H1 (cell line): ENCODE results near the gene CDK7. TPM values are rescaled to one million over a fixed set of nuclear protein-coding genes. Genes with fewer than 3 reads are reported as not detected.

Experiments
- CTCF ChIA-PET: fragments of 300-600 bp; sonication (Branson Sonifier 250); formaldehyde crosslinking; loops from one replicate; lab custom pipeline; 2021; ENCODE audit not compliant: partially characterized antibody; lab: Charles Lee
- POLR2A ChIA-PET: fragments of 300-600 bp; sonication (Branson Sonifier 250); formaldehyde crosslinking; loops from one replicate; lab custom pipeline; 2021; ENCODE audit warnings: inconsistent platforms; ENCODE audit not compliant: partially characterized antibody; lab: Charles Lee
- DNase-seq, 2 experiments: peaks; one replicate each; pipeline versions ENCODE4 v3.0.0 to v3.0.0-alpha.2; 2010 to 2022; ENCODE audit warnings: low spot score in 2 of 2, low read depth in 1 of 2, mixed read lengths in 1 of 2
- FAIRE-seq: peaks from 2 replicates; lab custom pipeline; 2011; peaks lifted over from hg19 to GRCh38; lab: Jason Lieb, UNC
- H2AFZ ChIP-seq: 2 replicates; pipeline ENCODE4 v1.8.1; 2012; ENCODE audit warnings: low read length, inconsistent platforms
- H2AK5ac ChIP-seq: 2 replicates; pipeline ENCODE4 v1.6.1; 2013; ENCODE audit warnings: low read depth, low read length
- H2BK120ac ChIP-seq: replicated peaks from 2 replicates; pipeline ENCODE3; 2013; ENCODE audit warnings: low read depth, low read length, inconsistent platforms
- H2BK12ac ChIP-seq: 2 replicates; pipeline ENCODE4 v1.6.1; 2013; ENCODE audit warnings: low read depth, low read length
- H2BK15ac ChIP-seq: 2 replicates; pipeline ENCODE4 v1.6.1; 2013; ENCODE audit warnings: low read length
- H2BK20ac ChIP-seq: 2 replicates; pipeline ENCODE4 v1.6.1; 2013; ENCODE audit warnings: low read length
- H2BK5ac ChIP-seq: 2 replicates; pipeline ENCODE4 v1.6.1; 2013; ENCODE audit warnings: low read depth, low read length
- H3K14ac ChIP-seq: 2 replicates; pipeline ENCODE4 v1.6.1; 2013; ENCODE audit warnings: inconsistent platforms; ENCODE audit not compliant: insufficient read length
- H3K18ac ChIP-seq: 2 replicates; pipeline ENCODE4 v1.6.1; 2013; ENCODE audit warnings: low read length; ENCODE audit errors: extremely low read depth
- H3K23ac ChIP-seq: 2 replicates; pipeline ENCODE4 v1.6.1; 2013; ENCODE audit warnings: inconsistent platforms; ENCODE audit not compliant: insufficient read length
- H3K23me2 ChIP-seq: 2 replicates; pipeline ENCODE4 v1.6.1; 2013; ENCODE audit warnings: low read depth, low read length
- H3K27ac ChIP-seq: 2 replicates; pipeline ENCODE4 v1.6.1; 2011; ENCODE audit warnings: low read depth, low read length, inconsistent platforms
- H3K27me3 ChIP-seq, 4 experiments: replicated peaks in 1 of 4; 1 replicate in 1 of 4; 2 replicates in 3 of 4; pipeline versions ENCODE4 v1.6.1 to v1.8.1; 2011 to 2013; ENCODE audit warnings: low read length in 3 of 4, mild to moderate bottlenecking in 3 of 4, inconsistent platforms in 2 of 4, mixed read lengths in 2 of 4, moderate library complexity in 1 of 4; ENCODE audit not compliant: control insufficient read depth in 3 of 4, insufficient read depth in 3 of 4; ENCODE audit errors: extremely low read depth in 1 of 4
- H3K36me3 ChIP-seq, 4 experiments: 2 replicates each; pipeline versions ENCODE4 v1.6.1 to v1.8.1; 2011 to 2013; ENCODE audit warnings: mild to moderate bottlenecking in 4 of 4, low read length in 3 of 4, moderate library complexity in 2 of 4, control low read depth in 1 of 4, inconsistent platforms in 1 of 4; ENCODE audit not compliant: insufficient read depth in 4 of 4, control insufficient read depth in 2 of 4
- H3K4ac ChIP-seq: replicated peaks from 2 replicates; pipeline ENCODE3; 2013; ENCODE audit warnings: low read length, low read depth, mixed read lengths, inconsistent platforms; ENCODE audit not compliant: insufficient read length
- H3K4me1 ChIP-seq, 4 experiments: replicated peaks in 1 of 4; 1 replicate in 1 of 4; 2 replicates in 3 of 4; pipeline versions ENCODE4 v1.6.1 to v1.8.1; 2011 to 2013; ENCODE audit warnings: low read length in 3 of 4, inconsistent platforms in 2 of 4, mixed read lengths in 1 of 4; ENCODE audit not compliant: insufficient read depth in 4 of 4, control insufficient read depth in 3 of 4
- H3K4me2 ChIP-seq, 2 experiments: 2 replicates each; pipeline versions ENCODE4 v1.6.1 to v1.8.1; 2011 to 2013; ENCODE audit warnings: low read depth in 2 of 2, low read length in 2 of 2, control low read depth in 1 of 2, inconsistent platforms in 1 of 2, mild to moderate bottlenecking in 1 of 2; ENCODE audit not compliant: insufficient read depth in 1 of 2
- H3K4me3 ChIP-seq, 4 experiments: fragments of 200-600, 300-600 bp in 1 of 4; sonication (generic), shearing (Covaris generic), sonication (Bioruptor Twin) in 1 of 4; 2 replicates each; pipeline versions ENCODE4 v1.5.1 to v1.8.1; 2011 to 2016; ENCODE audit warnings: low read length in 4 of 4, low read depth in 3 of 4, control low read depth in 2 of 4, inconsistent platforms in 2 of 4, mild to moderate bottlenecking in 2 of 4, mixed read lengths in 1 of 4, moderate library complexity in 1 of 4; ENCODE audit not compliant: insufficient read depth in 2 of 4; ENCODE audit errors: extremely low read depth in 1 of 4
- H3K56ac ChIP-seq: replicated peaks from 2 replicates; pipeline ENCODE3; 2013; ENCODE audit warnings: low read depth, mild to moderate bottlenecking, mixed read lengths, low read length, inconsistent platforms; ENCODE audit not compliant: insufficient read length
- H3K79me1 ChIP-seq: 2 replicates; pipeline ENCODE4 v1.6.1; 2013; ENCODE audit warnings: low read depth, low read length, control low read depth
- H3K79me2 ChIP-seq, 2 experiments: 2 replicates each; pipeline versions ENCODE4 v1.6.1 to v1.8.1; 2012 to 2013; ENCODE audit warnings: low read length in 2 of 2, mild to moderate bottlenecking in 2 of 2, inconsistent platforms in 1 of 2; ENCODE audit not compliant: insufficient read depth in 2 of 2, control insufficient read depth in 1 of 2
- H3K9ac ChIP-seq, 4 experiments: replicated peaks in 1 of 4; 1 replicate in 1 of 4; 2 replicates in 3 of 4; pipeline versions ENCODE4 v1.6.1 to v1.8.1; 2011 to 2013; ENCODE audit warnings: low read depth in 3 of 4, low read length in 3 of 4, control low read depth in 2 of 4, mild to moderate bottlenecking in 2 of 4, moderate library complexity in 2 of 4, inconsistent platforms in 1 of 4; ENCODE audit errors: extremely low read depth in 1 of 4
- H3K9me3 ChIP-seq, 2 experiments: 2 replicates each; pipeline versions ENCODE4 v1.6.1 to v1.8.1; 2012 to 2013; ENCODE audit warnings: mild to moderate bottlenecking in 2 of 2, moderate library complexity in 2 of 2, control low read depth in 1 of 2, inconsistent platforms in 1 of 2, low read depth in 1 of 2, low read length in 1 of 2, mixed read lengths in 1 of 2; ENCODE audit not compliant: insufficient read depth in 2 of 2
- H4K20me1 ChIP-seq, 2 experiments: replicated peaks in 1 of 2; 2 replicates each; pipeline versions ENCODE3 to v1.8.1; 2011 to 2013; ENCODE audit warnings: inconsistent platforms in 2 of 2, low read length in 2 of 2, mild to moderate bottlenecking in 1 of 2; ENCODE audit not compliant: insufficient read depth in 2 of 2, control insufficient read depth in 1 of 2
- H4K5ac ChIP-seq: 2 replicates; pipeline ENCODE4 v1.6.1; 2013; ENCODE audit warnings: low read length, low read depth, mixed read lengths, inconsistent platforms; ENCODE audit not compliant: insufficient read length
- H4K8ac ChIP-seq: 2 replicates; pipeline ENCODE4 v1.8.0; 2013; ENCODE audit warnings: mild to moderate bottlenecking, moderate library complexity, low read length, inconsistent platforms; ENCODE audit not compliant: insufficient read depth; ENCODE audit errors: extremely low read depth
- H4K91ac ChIP-seq: replicated peaks from 2 replicates; pipeline ENCODE3; 2013; ENCODE audit warnings: low read length, mixed read lengths, inconsistent platforms; ENCODE audit not compliant: insufficient read length
- NANOG ChIP-seq: IDR thresholded peaks from 2 replicates; pipeline ENCODE4 v1.6.1; 2011; ENCODE audit warnings: low read length, low read depth, mild to moderate bottlenecking, inconsistent platforms; ENCODE audit not compliant: insufficient read depth, poor library complexity, severe bottlenecking
- SAP30 ChIP-seq: fragments of 300-600 bp; sonication (generic); IDR thresholded peaks from 2 replicates; pipeline ENCODE4 v1.7.1; 2012; ENCODE audit warnings: low read length, moderate library complexity, mild to moderate bottlenecking, inconsistent platforms; ENCODE audit not compliant: insufficient read depth, insufficient replicate concordance
- WGBS, 2 experiments: shearing (Covaris generic) in 1 of 2; methylation state at CpG; one replicate each; pipeline versions ENCODE4 v1.1.6 to v1.1.7; 2013 to 2015; ENCODE audit warnings: low lambda C conversion rate in 2 of 2, mixed read lengths in 2 of 2, inconsistent platforms in 1 of 2, low coverage in 1 of 2, missing lambda C conversion rate in 1 of 2; ENCODE audit not compliant: insufficient replicate concordance in 2 of 2, insufficient coverage in 1 of 2, insufficient read length in 1 of 2; ENCODE audit errors: extremely low coverage in 1 of 2, missing lambda C conversion rate in 1 of 2; 5-methylcytosine and 5-hydroxymethylcytosine counted together
- polyA plus RNA-seq, 7 experiments: library from polyadenylated mRNA; depleted of rRNA in 3 of 7; stranded (reverse) in 5 of 7; unstranded in 2 of 7; fragments of >200 nt in 5 of 7; fragments of 200-250 nt in 2 of 7; gene quantifications; 1 replicate in 5 of 7; 2 replicates in 1 of 7; 4 replicates in 1 of 7; pipeline versions ENCODE4 v1.2.1 to v1.2.3, GENCODE V29; 2011 to 2013; ENCODE audit warnings: missing spikeins in 2 of 7, mixed read lengths in 2 of 7
- total RNA-seq: library from RNA; stranded (reverse); fragmentation: NEBNext Ultra II Directional; extraction: Animal tissue kit (Norgen Biotek cat#: 25700); gene quantifications from 2 replicates; pipeline ENCODE4 v1.2.1, GENCODE V29; 2021

The CDK7 gene
- total and polyA plus RNA-seq, 2 of the 8 experiments (the other 6 are each of a cell fraction or from before 2014, with no cell fraction given) = 39.9 to 63.4 TPM

GRCh38 chr5:69288069-69288468 is 53.4 kb downstream of the CDK7 start:
- H3K4ac ChIP-seq = no peak overlapping the region
- H4K5ac ChIP-seq = no peak overlapping the region
- no peaks in the 10 kb centered on the region for H3K23me2 ChIP-seq
- no peak overlapping the region for H4K91ac ChIP-seq
- CTCF ChIA-PET = interaction anchor here (0.7 to 3.0 kb wide), 6 partner anchors 10 to 265 kb away, joined by 3 to 15 read pairs (median 4); partner anchors contain the start of gene CDK7
- peak; percentile 8 for TF ChIP-seq NANOG
- no peak for TF ChIP-seq SAP30
- no peak overlapping the region for H3K27ac ChIP-seq
- no peak overlapping the region for H3K4me2 ChIP-seq
- H3K4me1 ChIP-seq = peaks cover 0 to 6% (median 0%) of the 10 kb centered on the region in 4 experiments; a peak in 1 of 7 replicates
- no peak overlapping the region for H3K23ac ChIP-seq
- no peak overlapping the region for H2BK5ac ChIP-seq
- H3K56ac ChIP-seq = no peak overlapping the region
- H2BK20ac ChIP-seq = no peak overlapping the region
- H2BK12ac ChIP-seq = no peak overlapping the region
- H2AK5ac ChIP-seq = no peak overlapping the region
- no peaks in the 10 kb centered on the region for H3K9me3 ChIP-seq
- H4K8ac ChIP-seq = no peak overlapping the region
- H3K9ac ChIP-seq = no peak overlapping the region
- no peaks in the 10 kb centered on the region for H3K27me3 ChIP-seq
- H3K79me1 ChIP-seq = no peaks in the 10 kb centered on the region
- no peak overlapping the region for H3K14ac ChIP-seq
- H2BK120ac ChIP-seq = no peak overlapping the region
- no peak overlapping the region for H2BK15ac ChIP-seq
- H3K4me3 ChIP-seq = no peak overlapping the region
- H3K36me3 ChIP-seq = no peaks in the 10 kb centered on the region
- POLR2A ChIA-PET = interaction anchor here (1.8 kb wide), 1 partner anchor 8 kb away, joined by 11 read pairs; no protein-coding TSS in a partner anchor
- 0 out of 2 replicates have a peak overlapping the region, but pooled peaks have one; percentile 1 for H2AFZ ChIP-seq
- no peaks in the 10 kb centered on the region for H3K79me2 ChIP-seq
- no peaks in the 10 kb centered on the region for H4K20me1 ChIP-seq
- DNase-seq (no peak), FAIRE-seq (no peak)
- no peak overlapping the region for H3K18ac ChIP-seq
- 84% methylated on average over 2 of the region's 2 CpGs; no CpG with 5 or more reads in 1 of the 2 experiments for WGBS, 2 experiments
